Sigmoid colon (tissue), 4 donors: ENCODE data around the gene NFIA.

Source experiments
- CTCF ChIP-seq, 4 experiments: fragments of 450-650 bp in 3 of 4; fragments of 200-600 bp in 1 of 4; IDR thresholded peaks; one replicate each; pipeline ENCODE4 v1.5.1; 2016 to 2019; ENCODE audit warnings: antibody characterized with exemption in 4 of 4, mild to moderate bottlenecking in 3 of 4, moderate library complexity in 2 of 4
- EP300 ChIP-seq, 4 donors: sonication (generic); formaldehyde crosslinking; IDR thresholded peaks; one replicate each; pipeline ENCODE4 v1.6.1; 2017; ENCODE audit warnings: antibody characterized with exemption in 4 of 4
- POLR2A ChIP-seq, 2 donors: fragments of 450-650 bp; IDR thresholded peaks; one replicate each; pipeline ENCODE4 v1.6.1; 2016; ENCODE audit warnings: antibody characterized with exemption in 2 of 2, mild to moderate bottlenecking in 2 of 2, moderate library complexity in 2 of 2

GRCh38 chr1:61125263-61125662, 42.9 kb downstream of the NFIA start:
- TF ChIP-seq CTCF (IDR thresholded peaks at IDR 0.05) (no peak), EP300 (IDR thresholded peaks at IDR 0.05) (no peak), POLR2A (IDR thresholded peaks at IDR 0.05) (no peak)
